Neural crest cell (in vitro differentiated cells): Measurements from ENCODE around the gene TTC27. TPM values are rescaled to one million over a fixed set of nuclear protein-coding genes. Genes with fewer than 3 reads are reported as not detected.

Experiments used
- DNase-seq: peaks from one replicate; pipeline ENCODE4 v3.0.0; 2021; ENCODE audit warnings: low read depth, mixed read lengths, low spot score
- H3K27ac Mint-ChIP-seq: one replicate; pipeline ENCODE4 v1.8.0; 2021; ENCODE audit warnings: mild to moderate bottlenecking, mixed read lengths; ENCODE audit not compliant: unreplicated experiment
- H3K27me3 Mint-ChIP-seq: 2 replicates; pipeline ENCODE4 v1.8.0; 2021; ENCODE audit warnings: low read depth, mild to moderate bottlenecking, mixed read lengths
- H3K36me3 Mint-ChIP-seq: 2 replicates; pipeline ENCODE4 v1.8.0; 2021; ENCODE audit warnings: low read depth, mild to moderate bottlenecking, mixed read lengths
- H3K4me1 Mint-ChIP-seq: 2 replicates; pipeline ENCODE4 v1.8.0; 2021; ENCODE audit warnings: mixed read lengths
- H3K4me3 Mint-ChIP-seq: one replicate; pipeline ENCODE4 v1.8.0; 2021; ENCODE audit warnings: mild to moderate bottlenecking, mixed read lengths
- H3K9me3 Mint-ChIP-seq: 2 replicates; pipeline ENCODE4 v1.8.0; 2021; ENCODE audit warnings: mixed read lengths
- total RNA-seq: library from RNA; stranded (reverse); gene quantifications from 2 replicates; pipeline ENCODE4 v1.2.1, GENCODE V29; 2021
- TF ChIP-seq, protein P1 (sequence below): fragments of 200-600 bp; sonication (generic); conservative IDR thresholded peaks from 2 replicates; pipeline ENCODE4 v1.5.0; 2021; ENCODE audit warnings: antibody characterized with exemption, mild to moderate bottlenecking

Gene TTC27
- total RNA-seq, 1 donor from 2014 or later = 16.5 TPM

- H3K4me1 Mint-ChIP-seq = no peaks in the 10 kb centered on the region
- H3K9me3 Mint-ChIP-seq = no peaks in the 10 kb centered on the region
- no peak for DNase-seq
- H3K27ac Mint-ChIP-seq = no peak overlapping the region
- peaks cover 18% of the 10 kb centered on the region for H3K36me3 Mint-ChIP-seq
- no peaks in the 10 kb centered on the region for H3K27me3 Mint-ChIP-seq
- H3K4me3 Mint-ChIP-seq = no peak overlapping the region
- TF ChIP-seq, protein P1, sequence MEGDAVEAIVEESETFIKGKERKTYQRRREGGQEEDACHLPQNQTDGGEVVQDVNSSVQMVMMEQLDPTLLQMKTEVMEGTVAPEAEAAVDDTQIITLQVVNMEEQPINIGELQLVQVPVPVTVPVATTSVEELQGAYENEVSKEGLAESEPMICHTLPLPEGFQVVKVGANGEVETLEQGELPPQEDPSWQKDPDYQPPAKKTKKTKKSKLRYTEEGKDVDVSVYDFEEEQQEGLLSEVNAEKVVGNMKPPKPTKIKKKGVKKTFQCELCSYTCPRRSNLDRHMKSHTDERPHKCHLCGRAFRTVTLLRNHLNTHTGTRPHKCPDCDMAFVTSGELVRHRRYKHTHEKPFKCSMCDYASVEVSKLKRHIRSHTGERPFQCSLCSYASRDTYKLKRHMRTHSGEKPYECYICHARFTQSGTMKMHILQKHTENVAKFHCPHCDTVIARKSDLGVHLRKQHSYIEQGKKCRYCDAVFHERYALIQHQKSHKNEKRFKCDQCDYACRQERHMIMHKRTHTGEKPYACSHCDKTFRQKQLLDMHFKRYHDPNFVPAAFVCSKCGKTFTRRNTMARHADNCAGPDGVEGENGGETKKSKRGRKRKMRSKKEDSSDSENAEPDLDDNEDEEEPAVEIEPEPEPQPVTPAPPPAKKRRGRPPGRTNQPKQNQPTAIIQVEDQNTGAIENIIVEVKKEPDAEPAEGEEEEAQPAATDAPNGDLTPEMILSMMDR = no peak
Observed at GRCh38 chr2:32614084-32614483, 13.8 kb upstream of the TTC27 start.

DNA sequence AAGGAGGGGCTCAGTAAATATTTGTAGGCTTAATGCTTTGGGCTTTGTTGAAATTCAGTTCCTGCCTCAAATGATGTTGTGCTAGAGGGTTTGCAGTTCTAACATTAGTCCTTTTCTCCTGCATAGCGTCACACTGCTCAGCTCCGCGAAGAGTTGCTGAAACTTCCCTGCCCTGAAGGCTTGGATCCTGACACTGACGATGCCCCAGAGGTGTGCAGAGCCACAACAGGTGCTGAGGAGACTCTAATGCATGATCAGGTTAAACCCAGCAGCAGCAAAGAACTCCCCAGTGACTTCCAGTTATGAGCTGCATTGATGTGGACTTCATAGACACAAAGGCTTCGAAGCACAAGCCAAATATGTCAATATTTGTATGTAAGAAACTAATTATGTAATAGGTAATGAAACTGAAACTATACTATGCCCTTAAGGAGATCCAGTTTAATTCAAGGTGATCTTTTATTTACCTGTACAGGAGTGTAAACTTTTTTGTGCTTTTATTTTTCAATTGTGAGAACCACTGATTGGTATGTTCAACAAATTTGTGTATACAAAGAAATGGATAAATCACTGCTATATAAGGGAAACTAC is 10.2 kb upstream of the TTC27 start:
- TF ChIP-seq, protein P1 = no peak
- Mint-ChIP-seq H3K4me3 (no peak overlapping the region), H3K4me1 (no peaks in the 10 kb centered on the region), H3K9me3 (no peaks in the 10 kb centered on the region), H3K27ac (no peak overlapping the region), H3K27me3 (no peaks in the 10 kb centered on the region), H3K36me3 (peaks cover 18% of the 10 kb centered on the region)
- no peak for DNase-seq

GRCh38 chr2:32622570-32623310 is 5.1 kb upstream of the TTC27 start:
- no peak overlapping the region for H3K4me3 Mint-ChIP-seq
- TF ChIP-seq, protein P1 = no peak
- no peak overlapping the region for H3K27ac Mint-ChIP-seq
- DNase-seq = no peak
- peaks cover 15% of the 10 kb centered on the region for H3K27me3 Mint-ChIP-seq
- peaks cover 7% of the 10 kb centered on the region for H3K36me3 Mint-ChIP-seq
- no peaks in the 10 kb centered on the region for H3K9me3 Mint-ChIP-seq
- H3K4me1 Mint-ChIP-seq = peaks cover 7% of the 10 kb centered on the region

GRCh38 chr2:32623311-32623706 is 4.5 kb upstream of the TTC27 start:
- H3K27ac Mint-ChIP-seq = no peak overlapping the region
- no peak for DNase-seq
- TF ChIP-seq, protein P1 = no peak
- H3K9me3 Mint-ChIP-seq = no peaks in the 10 kb centered on the region
- peaks cover 7% of the 10 kb centered on the region for H3K36me3 Mint-ChIP-seq
- peaks cover 18% of the 10 kb centered on the region for H3K27me3 Mint-ChIP-seq
- peak overlapping the region; percentile 52 for H3K4me3 Mint-ChIP-seq
- peaks cover 9% of the 10 kb centered on the region for H3K4me1 Mint-ChIP-seq

DNA sequence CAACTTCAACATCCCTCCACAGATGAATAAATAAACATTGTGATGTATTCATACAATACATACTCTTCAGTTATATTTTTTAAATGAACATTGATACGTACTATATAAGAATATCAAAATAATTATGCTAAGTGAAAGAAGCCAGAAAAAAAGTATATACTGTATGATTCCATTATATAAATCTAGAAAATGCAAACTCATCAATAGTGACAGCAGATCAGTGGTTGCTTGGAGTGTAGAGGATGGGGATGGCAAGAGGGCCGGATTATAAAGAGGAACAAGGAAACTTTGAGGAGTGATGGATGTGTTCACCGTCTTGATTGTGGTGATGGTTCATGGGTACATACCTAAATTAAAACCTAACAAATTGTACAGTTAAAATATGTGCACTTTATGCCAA is 3.0 kb upstream of the TTC27 start:
- TF ChIP-seq, protein P1 = no peak
- peaks cover 12% of the 10 kb centered on the region for H3K4me1 Mint-ChIP-seq
- H3K4me3 Mint-ChIP-seq = no peak overlapping the region

More for the DNA sequence above, 3.0 kb upstream of the TTC27 start:
- Mint-ChIP-seq H3K27ac (no peak overlapping the region), H3K36me3 (peaks cover 6% of the 10 kb centered on the region), H3K9me3 (no peaks in the 10 kb centered on the region), H3K27me3 (peaks cover 18% of the 10 kb centered on the region)
- no peak for DNase-seq
